Lower leg skin (tissue), 4 donors: ENCODE results near the gene TMEM117. TPM values are rescaled to one million over a fixed set of nuclear protein-coding genes. Genes with fewer than 3 reads are reported as not detected.

Source experiments
- DNase-seq, 2 donors: peaks; one replicate each; pipeline ENCODE4 v3.0.0-alpha.2; 2019; ENCODE audit warnings: low spot score in 2 of 2
- H3K4me3 ChIP-seq: fragments of 200-600 bp; sonication (generic); 2 replicates; pipeline ENCODE4 v1.5.1; 2017; ENCODE audit warnings: mild to moderate bottlenecking, low read depth; ENCODE audit not compliant: poor library complexity, severe bottlenecking
- CTCF ChIP-seq, 3 donors: fragments of 450-650 bp; IDR thresholded peaks; one replicate each; pipeline ENCODE4 v1.5.1; 2016; ENCODE audit warnings: antibody characterized with exemption in 3 of 3, mild to moderate bottlenecking in 3 of 3, moderate library complexity in 2 of 3
- POLR2A ChIP-seq, 2 donors: fragments of 450-650 bp; IDR thresholded peaks; one replicate each; pipeline ENCODE4 v1.6.1; 2016 to 2017; ENCODE audit warnings: antibody characterized with exemption in 2 of 2, mild to moderate bottlenecking in 1 of 2, moderate library complexity in 1 of 2
- WGBS, 2 donors: methylation state at CpG; one replicate each; pipeline ENCODE4 v1.1.5; 2018; 5-methylcytosine and 5-hydroxymethylcytosine counted together
- intact Hi-C: fragments of 100-400 bp; cut with DNase I; formaldehyde crosslinking; loops from one replicate; pipeline ENCODE4 v1.15.0; 2023; ENCODE audit warnings: low total_unique reads
- total RNA-seq, 4 donors: library from RNA; depleted of rRNA; stranded (reverse); fragments of >200 nt; gene quantifications; one replicate each; pipeline ENCODE4 v1.1.0, GENCODE V29; 2016

Gene TMEM117
- total RNA-seq, 4 donors from 2014 or later: 19.9 to 27.8 (median 24.3) TPM

GRCh38 chr12:43979450-43979849 lies 143.6 kb downstream of the TMEM117 start:
- intact Hi-C loops: no loop called here
- TF ChIP-seq POLR2A (IDR thresholded peaks at IDR 0.05): no peak
- no peak for TF ChIP-seq CTCF (IDR thresholded peaks at IDR 0.05)
- no peak for DNase-seq
- WGBS, 2 donors: 92 to 95% methylated on average over 3 of the region's 3 CpGs
- no peak overlapping the region for H3K4me3 ChIP-seq

DNA sequence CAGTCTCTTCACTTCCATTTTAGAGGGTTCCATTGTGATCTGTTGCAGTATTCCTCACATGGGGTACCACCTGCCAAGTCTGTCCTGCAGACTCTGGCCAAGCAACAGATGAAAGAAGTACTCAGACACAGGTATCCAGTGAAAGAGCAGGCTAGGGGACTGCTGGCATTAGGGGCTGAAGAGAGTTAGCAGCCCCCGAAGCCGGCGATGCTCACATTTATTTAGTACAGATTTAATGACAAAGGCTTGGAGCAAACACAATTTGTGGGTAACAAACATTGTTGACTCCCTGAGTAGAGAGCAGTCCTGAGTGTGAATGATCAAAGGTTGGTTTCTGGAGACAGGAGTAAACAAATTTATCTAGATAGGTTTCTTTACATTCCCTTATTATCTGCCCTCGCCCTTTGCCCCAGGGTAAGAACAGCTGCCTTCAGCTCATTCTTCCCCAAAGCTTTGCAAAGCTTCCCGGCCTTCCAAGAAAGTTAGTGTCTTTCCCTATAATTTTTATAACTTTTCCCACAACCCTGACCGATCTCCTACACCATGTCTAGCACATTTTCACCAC lies 144.8 kb downstream of the TMEM117 start:
- 97 to 98% methylated on average over 6 of the region's 6 CpGs for WGBS, 2 donors
- no peak for TF ChIP-seq CTCF (IDR thresholded peaks at IDR 0.05)
- no peak for TF ChIP-seq POLR2A (IDR thresholded peaks at IDR 0.05)
- DNase-seq: no peak
- no peak overlapping the region for H3K4me3 ChIP-seq
- intact Hi-C loops: no loop called here

- intact Hi-C loops: no loop called here
Measured at GRCh38 chr12:43981726-43982125, 145.8 kb downstream of the TMEM117 start.

DNA sequence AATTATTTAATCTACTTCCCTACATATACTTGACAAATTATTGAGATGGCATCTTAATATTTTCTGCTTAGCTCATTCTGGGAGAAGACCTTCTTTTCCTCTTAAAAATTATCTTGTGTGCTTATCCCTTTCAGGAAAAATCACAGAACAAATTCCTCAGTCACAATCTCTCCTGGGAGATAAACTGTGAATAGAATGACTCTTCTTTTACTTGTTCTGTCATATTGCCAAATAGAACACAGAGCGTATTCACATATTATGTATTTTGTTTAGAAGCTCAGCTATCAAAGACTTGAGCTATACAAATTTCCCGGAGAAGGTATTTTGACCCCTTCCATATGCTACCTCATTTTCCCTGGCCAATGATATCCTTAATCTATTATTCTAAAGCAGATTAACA lies 146.7 kb downstream of the TMEM117 start:
- DNase-seq: no peak
- no peak for TF ChIP-seq POLR2A (IDR thresholded peaks at IDR 0.05)
- TF ChIP-seq CTCF (IDR thresholded peaks at IDR 0.05): no peak
- H3K4me3 ChIP-seq: no peak overlapping the region
- 77 to 80% methylated on average over 2 of the region's 2 CpGs for WGBS, 2 donors
- intact Hi-C loops: no loop called here

More at GRCh38 chr12:43981726-43982125, 145.8 kb downstream of the TMEM117 start:
- no peak for DNase-seq
- TF ChIP-seq CTCF (IDR thresholded peaks at IDR 0.05): no peak
- TF ChIP-seq POLR2A (IDR thresholded peaks at IDR 0.05): no peak
- H3K4me3 ChIP-seq: no peak overlapping the region

GRCh38 chr12:43988838-43989560 lies 153.1 kb downstream of the TMEM117 start:
- 52 to 53% methylated on average over 5 of the region's 5 CpGs for WGBS, 2 donors
- no peak for DNase-seq
- TF ChIP-seq POLR2A (IDR thresholded peaks at IDR 0.05): no peak
- TF ChIP-seq CTCF (IDR thresholded peaks at IDR 0.05): no peak
- no peak overlapping the region for H3K4me3 ChIP-seq
- intact Hi-C loops: no loop called here

GRCh38 chr12:43992856-43993255 lies 157.0 kb downstream of the TMEM117 start:
- intact Hi-C loops: no loop called here
- no peak for DNase-seq
- TF ChIP-seq POLR2A (IDR thresholded peaks at IDR 0.05): no peak
- no peak for TF ChIP-seq CTCF (IDR thresholded peaks at IDR 0.05)
- no peak overlapping the region for H3K4me3 ChIP-seq
